H1 (cell line): Measurements from ENCODE around the gene MAST1. TPM values are rescaled to one million over a fixed set of nuclear protein-coding genes. Genes with fewer than 3 reads are reported as not detected.

Source experiments
- CREB1 ChIP-seq: IDR thresholded peaks from 2 replicates; pipeline ENCODE4 v1.6.1; 2012; ENCODE audit warnings: inconsistent platforms
- CTBP2 ChIP-seq: IDR thresholded peaks from 2 replicates; pipeline ENCODE4 v1.7.0; 2011; ENCODE audit warnings: borderline replicate concordance, mild to moderate bottlenecking, moderate library complexity, mixed read lengths, low read length; ENCODE audit not compliant: insufficient read depth, insufficient read length
- polyA plus RNA-seq, 7 experiments: library from polyadenylated mRNA; depleted of rRNA in 3 of 7; stranded (reverse) in 5 of 7; unstranded in 2 of 7; fragments of >200 nt in 5 of 7; fragments of 200-250 nt in 2 of 7; gene quantifications; 1 replicate in 5 of 7; 2 replicates in 1 of 7; 4 replicates in 1 of 7; pipeline versions ENCODE4 v1.2.1 to v1.2.3, GENCODE V29; 2011 to 2013; ENCODE audit warnings: missing spikeins in 2 of 7, mixed read lengths in 2 of 7
- total RNA-seq: library from RNA; stranded (reverse); fragmentation: NEBNext Ultra II Directional; extraction: Animal tissue kit (Norgen Biotek cat#: 25700); gene quantifications from 2 replicates; pipeline ENCODE4 v1.2.1, GENCODE V29; 2021

Gene MAST1
- total and polyA plus RNA-seq, 2 of the 8 experiments (the other 6 are each of a cell fraction or from before 2014, with no cell fraction given), result 15.6 to 28.3 TPM

DNA sequence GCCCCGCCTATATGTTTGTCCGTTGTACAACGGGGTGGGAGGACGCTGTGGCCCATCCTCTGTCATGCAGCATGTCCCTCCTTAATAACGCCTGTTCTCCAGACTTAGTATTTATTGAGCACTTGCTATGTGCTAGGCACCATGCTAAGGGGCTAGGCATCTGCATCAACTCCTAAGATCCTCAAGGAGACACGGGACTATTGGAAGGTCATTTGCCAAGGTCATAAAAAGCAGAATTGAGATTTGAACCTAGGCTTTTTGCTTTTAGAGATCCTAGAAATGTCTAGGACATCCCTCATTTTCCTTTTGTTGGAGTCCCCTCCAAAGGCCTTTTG lies 1.8 kb upstream of the MAST1 start (continued):
- TF ChIP-seq CTBP2, result no peak
- TF ChIP-seq CREB1, result no peak
